ENCODE results near the gene DMRT3. TPM values are rescaled to one million over a fixed set of nuclear protein-coding genes. Genes with fewer than 3 reads are reported as not detected.
A peak's percentile ranks its signal among the peaks of the same experiment; 100 is the strongest.

DMRT3 gene
- total RNA-seq, 1 donor from 2014 or later = not detected

- Mint-ChIP-seq H3K4me1 (ENCODE audit: unreplicated experiment) (no peaks in the 10 kb centered on the region), H3K36me3 (ENCODE audit: low read depth, unreplicated experiment) (no peaks in the 10 kb centered on the region), H3K4me3 (ENCODE audit: unreplicated experiment) (no peak overlapping the region), H3K27me3 (ENCODE audit: unreplicated experiment) (peaks cover 4% of the 10 kb centered on the region), H3K27ac (ENCODE audit: unreplicated experiment) (no peak overlapping the region), H3K9me3 (ENCODE audit: unreplicated experiment) (no peaks in the 10 kb centered on the region)
- no peak for TF ChIP-seq CTCF (IDR thresholded peaks at IDR 0.05; ENCODE audit: unreplicated experiment)
- no peak for DNase-seq (ENCODE audit: low spot score)
These were observed 25.4 kb downstream of the DMRT3 start for GRCh38 chr9:1001838-1002237.

- no peaks in the 10 kb centered on the region for H3K9me3 Mint-ChIP-seq (ENCODE audit: unreplicated experiment)
- no peak overlapping the region for H3K4me3 Mint-ChIP-seq (ENCODE audit: unreplicated experiment)
- no peak overlapping the region for H3K27ac Mint-ChIP-seq (ENCODE audit: unreplicated experiment)
- no peak for TF ChIP-seq CTCF (IDR thresholded peaks at IDR 0.05; ENCODE audit: unreplicated experiment)
- no peak for DNase-seq (ENCODE audit: low spot score)
- H3K4me1 Mint-ChIP-seq (ENCODE audit: unreplicated experiment) = no peaks in the 10 kb centered on the region
- H3K27me3 Mint-ChIP-seq (ENCODE audit: unreplicated experiment) = peaks cover 2% of the 10 kb centered on the region
- H3K36me3 Mint-ChIP-seq (ENCODE audit: low read depth, unreplicated experiment) = no peaks in the 10 kb centered on the region
These were observed 26.2 kb downstream of the DMRT3 start for GRCh38 chr9:1002678-1003077.

GRCh38 chr9:1005043-1005667, 28.7 kb downstream of the DMRT3 start:
- Mint-ChIP-seq H3K36me3 (ENCODE audit: low read depth, unreplicated experiment) (no peaks in the 10 kb centered on the region), H3K9me3 (ENCODE audit: unreplicated experiment) (no peaks in the 10 kb centered on the region), H3K4me1 (ENCODE audit: unreplicated experiment) (peaks cover 10% of the 10 kb centered on the region), H3K27me3 (ENCODE audit: unreplicated experiment) (no peaks in the 10 kb centered on the region), H3K4me3 (ENCODE audit: unreplicated experiment) (no peak overlapping the region), H3K27ac (ENCODE audit: unreplicated experiment) (no peak overlapping the region)
- peak; percentile 46 for TF ChIP-seq CTCF (IDR thresholded peaks at IDR 0.05; ENCODE audit: unreplicated experiment)
- DNase-seq (ENCODE audit: low spot score) = peak; percentile 42

GRCh38 chr9:1007312-1007711, 30.9 kb downstream of the DMRT3 start:
- H3K36me3 Mint-ChIP-seq (ENCODE audit: low read depth, unreplicated experiment) = no peaks in the 10 kb centered on the region
- no peak for DNase-seq (ENCODE audit: low spot score)
- peaks cover 15% of the 10 kb centered on the region for H3K4me1 Mint-ChIP-seq (ENCODE audit: unreplicated experiment)
- no peaks in the 10 kb centered on the region for H3K9me3 Mint-ChIP-seq (ENCODE audit: unreplicated experiment)
- H3K4me3 Mint-ChIP-seq (ENCODE audit: unreplicated experiment) = no peak overlapping the region
- no peaks in the 10 kb centered on the region for H3K27me3 Mint-ChIP-seq (ENCODE audit: unreplicated experiment)
- H3K27ac Mint-ChIP-seq (ENCODE audit: unreplicated experiment) = no peak overlapping the region
- TF ChIP-seq CTCF (IDR thresholded peaks at IDR 0.05; ENCODE audit: unreplicated experiment) = no peak

- no peak for DNase-seq (ENCODE audit: low spot score)
- no peak overlapping the region for H3K27ac Mint-ChIP-seq (ENCODE audit: unreplicated experiment)
- H3K4me3 Mint-ChIP-seq (ENCODE audit: unreplicated experiment) = no peak overlapping the region
- H3K4me1 Mint-ChIP-seq (ENCODE audit: unreplicated experiment) = peaks cover 15% of the 10 kb centered on the region
- TF ChIP-seq CTCF (IDR thresholded peaks at IDR 0.05; ENCODE audit: unreplicated experiment) = no peak
- no peaks in the 10 kb centered on the region for H3K36me3 Mint-ChIP-seq (ENCODE audit: low read depth, unreplicated experiment)
- H3K27me3 Mint-ChIP-seq (ENCODE audit: unreplicated experiment) = no peaks in the 10 kb centered on the region
- H3K9me3 Mint-ChIP-seq (ENCODE audit: unreplicated experiment) = no peaks in the 10 kb centered on the region
These were observed 31.8 kb downstream of the DMRT3 start for GRCh38 chr9:1008216-1008615.

All from endothelial cell (in vitro differentiated cells).